GM18502 (cell line): ENCODE measurements around the gene CCDC33.

Source experiments
- ATAC-seq: cut with Tn5 transposase; IDR thresholded peaks from one replicate; pipeline ENCODE4 v1.9.1; 2021; ENCODE audit warnings: mild to moderate bottlenecking; ENCODE audit not compliant: unreplicated experiment, poor library complexity

Gene CCDC33

DNA sequence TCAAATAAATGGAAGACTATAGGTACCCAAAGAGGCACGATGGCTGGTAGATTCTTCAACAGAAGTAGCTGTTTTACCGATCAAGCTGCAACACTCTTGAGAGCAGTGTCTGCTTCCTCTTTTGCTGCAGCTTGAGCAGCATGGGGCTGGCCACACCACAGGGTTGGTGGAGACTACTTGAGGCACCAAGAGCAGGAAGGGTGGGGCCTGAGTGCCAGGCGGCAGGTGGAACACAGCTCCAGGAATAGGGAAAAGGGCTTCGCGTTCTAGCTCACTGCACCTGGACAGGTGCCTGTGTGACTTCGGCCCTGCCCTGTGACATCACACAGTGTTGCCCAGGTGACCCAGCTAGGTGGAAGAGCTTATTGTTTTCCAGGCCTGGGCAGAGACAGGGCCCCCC lies at the start of gene CCDC33:
Gene CCDC33 (plus strand): TSS at position 365 of the 400 bp plus-strand sequence. CDS start 394 bp downstream, outside the sequence.
- ATAC-seq: peak; percentile 49

- ATAC-seq: no peak
These were observed 47.9 kb upstream of the CCDC33 start for GRCh38 chr15:74188216-74188615.

GRCh38 chr15:74191798-74192197 lies 44.3 kb upstream of the CCDC33 start:
- no peak for ATAC-seq

DNA sequence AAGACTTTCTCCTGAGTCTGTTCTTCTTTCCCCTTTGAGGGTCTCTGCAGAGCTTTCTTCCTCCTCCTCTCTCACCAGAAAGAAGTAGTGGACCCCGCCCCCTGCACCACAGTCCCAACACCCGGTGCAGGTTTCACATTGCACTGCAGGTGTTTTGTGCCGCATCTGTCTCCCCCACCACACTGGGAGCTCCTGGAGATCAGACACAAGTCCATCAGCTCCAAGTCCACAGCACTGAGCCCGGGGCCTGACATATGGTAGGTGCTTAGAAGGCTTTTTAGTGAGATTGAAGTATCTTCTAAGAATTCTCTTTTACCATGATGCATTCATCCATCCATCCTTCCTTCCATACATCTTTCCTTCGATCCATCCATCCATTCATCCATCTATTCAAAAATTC lies 43.4 kb upstream of the CCDC33 start:
- no peak for ATAC-seq

DNA sequence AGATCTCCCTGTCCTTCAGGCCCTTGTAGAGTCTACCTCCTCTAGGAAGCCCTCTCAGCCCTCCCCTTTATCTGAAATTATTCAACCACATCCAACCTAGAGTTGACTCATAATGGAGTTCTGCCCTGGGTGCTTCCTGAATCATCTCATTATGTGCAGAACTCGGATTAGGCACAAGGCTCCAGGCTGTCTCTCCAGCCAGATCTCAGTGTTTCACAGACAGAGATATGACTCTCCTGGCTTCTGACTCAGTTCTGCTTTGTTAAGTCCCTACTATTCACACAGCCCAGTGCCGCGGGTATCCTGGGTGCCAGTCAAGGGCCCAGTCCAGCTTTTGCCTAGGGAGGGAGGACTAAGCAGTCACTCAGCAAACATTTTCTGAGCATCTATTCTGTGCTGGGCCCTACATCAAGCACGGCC lies 42.8 kb upstream of the CCDC33 start:
- no peak for ATAC-seq

DNA sequence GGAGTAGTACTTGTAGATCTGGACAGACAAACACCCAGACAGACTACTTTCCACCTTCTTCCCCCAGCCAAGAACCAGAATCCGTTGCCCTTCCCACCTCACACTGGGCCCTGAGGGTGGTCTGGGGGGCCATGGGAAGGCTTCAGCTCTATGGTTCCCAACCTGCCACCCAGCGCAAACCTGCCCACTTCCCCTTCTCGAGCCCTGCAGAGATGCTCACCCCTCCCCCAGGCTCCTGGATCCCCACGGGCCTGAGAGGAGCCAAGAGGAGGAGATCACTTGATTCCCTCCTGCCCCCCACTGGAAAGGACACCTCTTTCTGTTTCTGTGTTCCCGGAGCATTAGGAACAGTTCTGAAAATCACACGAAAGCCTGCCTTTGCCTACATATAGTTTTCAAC lies 42.2 kb upstream of the CCDC33 start:
- ATAC-seq: no peak

GRCh38 chr15:74194572-74195559 lies 41.3 kb upstream of the CCDC33 start:
- no peak for ATAC-seq

DNA sequence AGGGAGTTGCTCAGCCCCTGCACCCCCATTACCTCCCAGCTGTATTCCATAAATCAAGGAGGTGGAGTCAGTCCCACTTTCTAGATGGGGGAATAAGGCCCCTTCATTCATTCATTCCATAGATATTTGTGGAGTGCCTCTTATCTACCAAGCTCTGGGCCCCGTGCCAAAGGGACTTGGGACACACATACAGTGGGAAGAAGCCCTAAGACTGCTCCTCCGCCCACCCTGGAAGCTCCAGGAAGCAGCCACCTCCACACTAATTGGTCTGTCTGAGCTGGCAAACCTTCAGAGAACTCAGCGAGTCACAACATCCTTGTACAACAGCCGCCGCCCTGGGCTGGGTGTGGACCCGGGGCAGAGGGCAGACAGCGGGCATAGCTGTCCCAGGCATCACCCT lies 40.0 kb upstream of the CCDC33 start:
- no peak for ATAC-seq

DNA sequence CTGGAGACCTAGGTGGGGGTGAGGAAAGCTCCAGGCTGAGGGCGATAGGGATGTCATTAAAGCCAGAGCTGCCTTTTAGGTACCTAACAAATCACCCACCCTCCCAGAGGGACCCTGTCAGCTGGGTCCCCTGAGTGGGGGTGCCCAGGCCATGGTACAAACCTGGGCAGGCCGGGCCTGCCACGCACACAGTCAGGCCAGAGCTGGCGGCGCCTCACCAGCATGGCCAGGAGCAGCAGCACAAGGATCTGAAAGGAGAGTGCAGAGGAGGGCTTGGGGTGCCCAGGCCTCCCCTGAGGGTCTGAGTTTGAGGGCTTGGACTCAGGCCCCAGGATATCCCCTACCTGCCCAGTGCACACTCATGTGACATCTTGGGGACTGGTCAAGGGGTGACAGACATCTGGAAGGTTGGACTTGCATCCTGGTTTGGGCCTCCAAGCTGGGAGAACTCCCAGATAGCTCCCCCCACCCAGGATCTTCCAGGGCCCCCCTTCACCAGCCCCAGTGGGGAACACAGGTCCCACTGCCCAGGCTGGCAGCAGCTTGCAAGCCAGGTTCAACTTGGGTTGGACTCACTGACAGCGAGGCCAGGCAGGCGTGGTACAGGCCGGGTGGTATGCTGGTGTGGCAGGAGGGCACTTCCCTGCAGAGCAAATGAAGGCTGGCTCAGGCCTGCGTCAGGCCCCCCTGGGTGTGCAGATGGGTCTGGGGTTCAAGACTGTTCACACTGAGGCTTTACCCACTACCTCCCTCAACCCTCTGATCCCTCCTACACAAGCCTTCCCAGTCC lies 38.8 kb upstream of the CCDC33 start:
- ATAC-seq: no peak

- ATAC-seq: no peak
These were observed 36.9 kb upstream of the CCDC33 start for GRCh38 chr15:74199297-74199652.

DNA sequence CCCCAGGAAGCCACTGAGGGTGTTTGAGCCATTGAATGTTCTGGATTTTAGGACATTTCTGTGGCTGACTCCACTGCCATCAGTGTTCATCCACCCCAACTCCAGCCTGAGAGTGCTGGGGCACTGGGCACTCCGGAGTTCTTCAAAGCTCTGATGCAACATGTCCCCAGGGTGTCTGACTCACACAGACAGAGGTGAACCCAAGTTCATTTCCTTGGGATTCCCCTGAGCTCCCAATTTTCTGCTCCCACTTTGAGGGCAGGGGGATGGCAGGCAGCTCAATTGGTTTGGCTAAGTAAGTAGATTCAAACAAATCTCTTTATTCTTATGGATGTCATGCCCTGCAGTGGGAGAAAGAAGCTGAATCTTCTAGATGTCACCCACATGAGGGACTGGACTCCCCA lies 35.7 kb upstream of the CCDC33 start:
- no peak for ATAC-seq

DNA sequence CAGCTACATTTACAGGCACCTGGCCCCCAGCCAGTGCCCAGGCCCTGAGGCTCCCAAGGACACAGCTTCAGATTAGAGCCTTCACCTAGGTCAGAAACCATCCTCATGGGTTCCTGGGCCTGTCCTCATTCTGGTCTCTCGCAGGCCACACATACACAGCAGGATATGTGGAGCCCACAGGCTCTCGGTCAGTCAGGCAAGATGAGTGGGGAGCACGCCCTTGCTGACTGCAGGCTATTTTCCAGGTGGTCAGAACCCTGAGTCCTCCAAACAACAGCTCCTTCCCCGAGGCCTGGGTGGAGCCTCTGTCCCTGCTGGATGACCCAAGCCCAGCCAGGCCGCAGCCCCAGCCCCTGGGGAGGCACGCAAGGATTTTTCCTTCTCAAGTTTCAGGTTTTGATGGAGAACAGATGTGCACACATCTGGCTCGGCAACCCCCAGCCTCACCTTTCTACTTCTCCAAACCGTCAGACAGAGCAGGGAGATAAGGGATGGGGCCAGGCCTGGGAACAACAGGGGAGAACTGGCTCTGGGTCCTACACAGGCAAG lies 35.2 kb upstream of the CCDC33 start:
- no peak for ATAC-seq

DNA sequence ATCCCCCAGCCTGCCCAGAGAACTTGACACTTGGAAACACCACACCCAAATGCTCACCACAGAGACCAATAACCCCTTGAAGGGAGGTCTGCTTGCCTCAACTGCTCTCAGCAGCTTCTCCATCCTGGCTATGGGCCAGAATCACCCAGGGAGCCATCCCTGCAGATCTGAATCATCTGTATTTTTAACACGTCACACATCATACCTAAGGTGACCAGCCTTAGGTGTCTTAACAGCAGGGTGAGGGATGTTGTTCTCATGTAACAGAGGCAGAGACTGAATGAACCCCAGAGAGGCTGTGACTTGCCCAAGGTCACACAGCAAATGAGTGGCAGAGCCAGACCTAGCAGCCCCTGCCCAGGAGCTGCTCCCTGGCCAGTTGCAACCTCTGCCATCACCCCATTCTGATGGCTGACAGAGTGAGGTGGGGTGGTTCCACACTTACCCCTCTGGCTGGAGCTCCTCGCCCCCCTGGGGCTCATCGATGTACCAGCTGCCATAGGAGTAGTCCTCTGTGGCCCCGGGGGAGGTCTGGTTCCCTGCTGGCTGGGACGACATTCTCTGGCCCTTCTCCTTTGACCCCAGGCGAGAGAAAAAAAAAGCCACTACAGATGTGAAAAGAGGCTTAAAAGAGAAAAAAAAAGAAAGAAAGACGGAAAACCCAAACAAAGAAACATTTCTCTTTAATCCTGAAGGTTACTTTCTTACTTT lies 34.3 kb upstream of the CCDC33 start:
- no peak for ATAC-seq

DNA sequence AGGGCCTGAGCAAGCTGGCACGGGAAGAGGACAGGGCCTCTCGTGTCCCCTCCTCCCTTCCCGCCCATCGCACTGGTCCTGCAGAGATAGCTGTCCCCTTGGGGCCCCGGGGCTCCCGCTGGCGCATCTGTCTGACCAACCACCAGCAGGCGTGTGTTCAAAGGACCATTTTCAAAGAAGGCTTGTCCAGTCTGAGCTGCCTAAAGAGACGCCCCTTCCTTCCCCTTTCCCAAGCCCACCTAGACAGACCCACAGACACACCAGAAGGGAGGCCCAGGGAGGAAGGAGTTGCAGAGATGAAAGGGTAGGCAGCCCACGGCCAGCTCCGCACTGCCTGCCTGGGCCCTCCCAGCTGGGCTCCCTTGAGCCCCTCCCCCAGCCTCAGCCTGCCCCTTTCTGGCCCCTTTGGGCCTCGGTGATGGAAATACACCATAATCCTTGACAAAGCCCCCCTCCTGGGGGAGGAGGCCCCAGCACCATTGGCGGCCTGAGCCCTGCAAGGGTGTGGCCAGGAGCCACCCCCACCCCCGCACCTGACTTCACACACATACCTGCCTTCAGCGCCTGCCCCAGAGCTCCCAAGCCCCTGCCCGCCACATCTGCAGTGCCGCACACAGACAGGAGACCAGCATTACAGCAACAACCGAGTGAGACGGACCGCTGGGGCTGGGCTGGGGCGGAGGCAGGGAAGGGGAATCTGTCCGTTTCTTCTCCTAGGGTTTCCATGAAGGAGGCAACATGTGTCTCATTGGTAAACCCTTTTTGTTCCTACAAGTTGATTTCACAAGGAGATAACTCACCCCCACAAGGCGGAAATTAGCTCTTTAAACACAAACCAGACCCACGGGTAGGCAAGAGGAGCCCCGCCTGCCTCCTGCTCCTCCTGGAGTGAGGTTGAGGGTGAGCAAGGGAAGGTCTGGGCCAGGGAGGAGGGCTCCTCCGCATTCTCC lies 33.4 kb upstream of the CCDC33 start, which contains the start of gene STRA6:
Gene STRA6 (minus strand): TSS at position 336 of the 950 bp plus-strand sequence. CDS start 520 bp downstream, outside the sequence.
- no peak for ATAC-seq

GRCh38 chr15:74203914-74204431 lies 32.2 kb upstream of the CCDC33 start:
- no peak for ATAC-seq

GRCh38 chr15:74205582-74205947 lies 30.6 kb upstream of the CCDC33 start:
- no peak for ATAC-seq

DNA sequence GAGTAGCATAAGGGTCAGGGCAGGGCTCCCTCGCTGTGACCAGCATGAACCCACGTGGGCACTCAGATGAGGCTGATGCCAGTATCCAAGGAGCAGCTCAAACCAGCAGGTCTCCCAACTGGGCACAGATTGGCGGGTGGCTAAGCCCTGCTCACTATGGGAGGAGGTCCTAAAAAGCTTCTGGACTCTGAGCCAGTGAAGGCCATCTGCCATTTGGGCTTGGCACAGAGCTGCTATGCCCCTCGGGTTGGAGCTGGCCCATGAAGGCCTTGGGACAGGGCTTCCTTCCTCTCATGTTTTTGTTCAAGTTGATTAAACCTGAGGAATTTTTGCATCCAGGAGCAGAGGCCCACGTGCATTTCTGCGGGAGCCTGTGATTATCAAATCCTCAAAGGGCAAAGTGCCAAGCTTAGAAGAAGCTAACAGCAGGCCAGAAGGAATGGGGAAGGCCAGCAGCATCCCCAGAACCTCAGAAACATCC lies 29.3 kb upstream of the CCDC33 start:
- ATAC-seq: no peak

DNA sequence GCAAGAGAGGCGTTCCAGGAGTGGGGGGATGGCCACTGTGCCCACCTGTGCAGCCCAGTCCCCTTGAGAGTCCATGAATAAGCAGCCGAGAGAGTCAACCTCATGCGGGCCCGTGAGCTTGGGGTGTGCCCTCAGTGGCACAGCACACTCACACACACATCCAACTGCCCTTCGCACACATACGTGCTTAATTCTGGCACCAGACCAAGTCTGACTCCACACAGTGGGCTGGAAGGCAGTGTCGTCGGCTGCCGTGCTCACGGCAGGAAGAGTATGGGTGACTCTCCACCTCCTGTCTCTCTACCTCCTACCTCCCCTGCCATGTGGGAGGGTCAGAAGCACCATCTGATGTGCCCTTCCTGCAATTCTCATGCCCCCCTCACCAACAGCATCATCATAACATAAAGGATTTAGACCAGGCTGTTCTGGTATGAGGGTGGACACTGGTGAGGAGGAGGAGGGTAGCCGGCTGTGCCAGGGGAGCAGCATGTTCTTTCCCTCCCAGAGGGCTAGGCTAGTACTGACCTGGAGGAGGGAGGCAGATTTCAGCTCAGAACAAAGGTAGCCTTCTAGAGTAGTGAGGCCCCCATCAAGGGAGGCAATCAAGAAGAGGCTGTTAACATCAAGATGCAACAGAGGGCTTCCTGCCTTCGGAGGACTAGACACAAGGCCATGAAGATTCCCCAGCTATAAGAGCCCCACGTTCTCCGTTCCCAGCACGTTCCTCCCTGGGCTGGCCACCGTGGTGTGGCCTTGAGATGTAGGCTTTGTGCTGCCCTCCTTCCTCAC lies 28.3 kb upstream of the CCDC33 start:
- no peak for ATAC-seq
